GM21528 (cell line): Measurements from ENCODE around the gene STRA8.

ENCODE experiments used
- ATAC-seq: cut with Tn5 transposase; IDR thresholded peaks from one replicate; pipeline ENCODE4 v1.9.1; 2021; ENCODE audit warnings: mild to moderate bottlenecking, moderate library complexity; ENCODE audit not compliant: unreplicated experiment, low FRiP score

STRA8 gene

GRCh38 chr7:135262623-135263320 lies 29.1 kb downstream of the STRA8 start:
- ATAC-seq, result no peak

GRCh38 chr7:135263321-135263970 lies 29.8 kb downstream of the STRA8 start:
- ATAC-seq, result no peak

- no peak for ATAC-seq
These were observed 32.0 kb downstream of the STRA8 start for GRCh38 chr7:135265637-135266036.

- ATAC-seq, result no peak
These were observed 36.3 kb downstream of the STRA8 start for GRCh38 chr7:135269921-135270320.

- no peak for ATAC-seq
These were observed 37.1 kb downstream of the STRA8 start for GRCh38 chr7:135270577-135271254.

- no peak for ATAC-seq
These were observed 37.6 kb downstream of the STRA8 start for GRCh38 chr7:135271255-135271615.

- ATAC-seq, result no peak
These were observed 38.7 kb downstream of the STRA8 start for GRCh38 chr7:135272303-135272702.

GRCh38 chr7:135273581-135273980 lies 39.9 kb downstream of the STRA8 start:
- ATAC-seq, result no peak

- ATAC-seq, result peak; percentile 79
These were observed 41.0 kb downstream of the STRA8 start for GRCh38 chr7:135274495-135275268.

GRCh38 chr7:135275971-135276580 lies 42.4 kb downstream of the STRA8 start:
- no peak for ATAC-seq

GRCh38 chr7:135277161-135277560 lies 43.5 kb downstream of the STRA8 start:
- no peak for ATAC-seq

GRCh38 chr7:135281363-135281949 lies 47.8 kb downstream of the STRA8 start:
- peak; percentile 92 for ATAC-seq

- no peak for ATAC-seq
These were observed 49.1 kb downstream of the STRA8 start for GRCh38 chr7:135282561-135283254.

GRCh38 chr7:135283959-135284638 lies 50.5 kb downstream of the STRA8 start:
- ATAC-seq, result no peak

GRCh38 chr7:135285547-135286233 lies 52.1 kb downstream of the STRA8 start:
- no peak for ATAC-seq

GRCh38 chr7:135286876-135287275 lies 53.2 kb downstream of the STRA8 start:
- ATAC-seq, result no peak

- ATAC-seq, result no peak
These were observed 57.0 kb downstream of the STRA8 start for GRCh38 chr7:135290594-135290993.

- no peak for ATAC-seq
These were observed 58.2 kb downstream of the STRA8 start for GRCh38 chr7:135291809-135292253.
